Tibial nerve (tissue), 4 donors: ENCODE measurements around the gene XYLT1. TPM values are rescaled to one million over a fixed set of nuclear protein-coding genes. Genes with fewer than 3 reads are reported as not detected.
A peak's percentile ranks its signal among the peaks of the same experiment; 100 is the strongest.

Experiments
- DNase-seq, 2 donors: peaks; one replicate each; pipeline ENCODE4 v3.0.0-alpha.2; 2019; ENCODE audit warnings: low spot score in 2 of 2
- H3K27ac ChIP-seq, 4 donors: fragments of 200-600 bp; sonication (generic) in 3 of 4; one replicate each; pipeline ENCODE4 v1.5.1; 2017 to 2019; ENCODE audit warnings: mild to moderate bottlenecking in 1 of 4
- H3K27me3 ChIP-seq, 2 donors: fragments of 200-600 bp; sonication (generic) in 1 of 2; one replicate each; pipeline versions ENCODE4 v1.5.1 to v1.6.0; 2017 to 2019
- H3K36me3 ChIP-seq, 3 donors: fragments of 200-600 bp; sonication (generic); one replicate each; pipeline ENCODE4 v1.5.1; 2018 to 2019
- H3K4me1 ChIP-seq, 4 donors: fragments of 200-600 bp; sonication (generic) in 3 of 4; one replicate each; pipeline ENCODE4 v1.5.1; 2017 to 2019
- H3K4me3 ChIP-seq, 4 donors: fragments of 200-600 bp; sonication (generic) in 3 of 4; one replicate each; pipeline ENCODE4 v1.5.1; 2017 to 2019; ENCODE audit warnings: mild to moderate bottlenecking in 1 of 4, moderate library complexity in 1 of 4
- H3K9me3 ChIP-seq, 4 donors: fragments of 200-600 bp; sonication (generic) in 3 of 4; one replicate each; pipeline ENCODE4 v1.5.1; 2017 to 2019
- CTCF ChIP-seq, 5 experiments: fragments of 200-600 bp in 3 of 5; fragments of 450-650 bp in 2 of 5; sonication (generic) in 3 of 5; IDR thresholded peaks; one replicate each; pipeline ENCODE4 v1.5.1; 2016 to 2019; ENCODE audit warnings: antibody characterized with exemption in 5 of 5, mild to moderate bottlenecking in 3 of 5, moderate library complexity in 2 of 5
- EP300 ChIP-seq, 2 donors: sonication (generic); formaldehyde crosslinking; IDR thresholded peaks; one replicate each; pipeline ENCODE4 v1.6.1; 2017; ENCODE audit warnings: antibody characterized with exemption in 2 of 2, mild to moderate bottlenecking in 1 of 2
- POLR2A ChIP-seq, 2 donors: fragments of 450-650 bp; IDR thresholded peaks; one replicate each; pipeline ENCODE4 v1.6.1; 2017; ENCODE audit warnings: antibody characterized with exemption in 2 of 2, mild to moderate bottlenecking in 2 of 2, moderate library complexity in 2 of 2
- WGBS, 2 donors: methylation state at CpG; one replicate each; pipeline ENCODE4 v1.1.5; 2018; 5-methylcytosine and 5-hydroxymethylcytosine counted together
- total RNA-seq, 4 donors: library from RNA; depleted of rRNA; stranded (reverse); fragments of >200 nt; gene quantifications; one replicate each; pipeline ENCODE4 v1.1.0, GENCODE V29; 2016

XYLT1 gene
- total RNA-seq, 4 donors from 2014 or later, result 13.8 to 23.1 (median 14.8) TPM

- H3K4me1 ChIP-seq, result peaks cover 0 to 57% (median 30%) of the 10 kb centered on the region in 4 donors
- TF ChIP-seq POLR2A (IDR thresholded peaks at IDR 0.05) (no peak), EP300 (IDR thresholded peaks at IDR 0.05) (no peak), CTCF (IDR thresholded peaks at IDR 0.05) (no peak)
- no peak for DNase-seq
- H3K9me3 ChIP-seq, result no peaks in the 10 kb centered on the region
- H3K4me3 ChIP-seq, result no peak overlapping the region
- no peaks in the 10 kb centered on the region for H3K27me3 ChIP-seq
- peak overlapping the region; percentile 71 to 93 (median 84) for H3K27ac ChIP-seq
- no peaks in the 10 kb centered on the region for H3K36me3 ChIP-seq
- WGBS, 2 donors, result 71 to 76% methylated on average over 8 to 9 of the region's 9 CpGs
These were observed 66.8 kb downstream of the XYLT1 start for GRCh38 chr16:17403859-17404545.

GRCh38 chr16:17403156-17403809 is 67.5 kb downstream of the XYLT1 start:
- H3K9me3 ChIP-seq, result no peaks in the 10 kb centered on the region
- no peak for TF ChIP-seq EP300 (IDR thresholded peaks at IDR 0.05)
- TF ChIP-seq POLR2A (IDR thresholded peaks at IDR 0.05), result no peak
- no peak for TF ChIP-seq CTCF (IDR thresholded peaks at IDR 0.05)
- DNase-seq, result no peak
- no peak overlapping the region for H3K4me3 ChIP-seq
- WGBS, 2 donors, result 75 to 87% methylated on average over 10 of the region's 10 CpGs
- peaks cover 0 to 54% (median 27%) of the 10 kb centered on the region in 4 donors for H3K4me1 ChIP-seq
- no peaks in the 10 kb centered on the region for H3K36me3 ChIP-seq
- peak overlapping the region; percentile 28 to 93 (median 84) for H3K27ac ChIP-seq
- H3K27me3 ChIP-seq, result no peaks in the 10 kb centered on the region

- Histone ChIP-seq H3K36me3 (no peaks in the 10 kb centered on the region), H3K27ac (peak overlapping the region in 2 of 4 donors; percentile 51 to 55), H3K27me3 (no peaks in the 10 kb centered on the region), H3K4me1 (peaks cover 0 to 32% (median 18%) of the 10 kb centered on the region in 4 donors), H3K9me3 (no peaks in the 10 kb centered on the region), H3K4me3 (no peak overlapping the region)
- TF ChIP-seq CTCF (IDR thresholded peaks at IDR 0.05) (no peak), EP300 (IDR thresholded peaks at IDR 0.05) (peak in 1 of 2 donors; percentile 33), POLR2A (IDR thresholded peaks at IDR 0.05) (no peak)
- peak in 1 of 2 donors; percentile 37 for DNase-seq
- 48 to 51% methylated on average over 4 of the region's 4 CpGs for WGBS, 2 donors
These were observed 73.3 kb downstream of the XYLT1 start for GRCh38 chr16:17397499-17397891.

- TF ChIP-seq CTCF (IDR thresholded peaks at IDR 0.05) (no peak), EP300 (IDR thresholded peaks at IDR 0.05) (peak in 1 of 2 donors; percentile 12), POLR2A (IDR thresholded peaks at IDR 0.05) (no peak)
- H3K4me1 ChIP-seq, result peaks cover 0 to 32% (median 18%) of the 10 kb centered on the region in 4 donors
- H3K36me3 ChIP-seq, result no peaks in the 10 kb centered on the region
These were observed 73.8 kb downstream of the XYLT1 start for GRCh38 chr16:17396762-17397498.

More at GRCh38 chr16:17396762-17397498, 73.8 kb downstream of the XYLT1 start:
- 48 to 50% methylated on average over 14 of the region's 14 CpGs for WGBS, 2 donors
- Histone ChIP-seq H3K4me3 (no peak overlapping the region), H3K9me3 (no peaks in the 10 kb centered on the region), H3K27me3 (no peaks in the 10 kb centered on the region), H3K27ac (peak overlapping the region in 3 of 4 donors; percentile 3 to 55 (median 51))
- DNase-seq, result no peak
